ENCODE data around the gene TBC1D7.

DNA sequence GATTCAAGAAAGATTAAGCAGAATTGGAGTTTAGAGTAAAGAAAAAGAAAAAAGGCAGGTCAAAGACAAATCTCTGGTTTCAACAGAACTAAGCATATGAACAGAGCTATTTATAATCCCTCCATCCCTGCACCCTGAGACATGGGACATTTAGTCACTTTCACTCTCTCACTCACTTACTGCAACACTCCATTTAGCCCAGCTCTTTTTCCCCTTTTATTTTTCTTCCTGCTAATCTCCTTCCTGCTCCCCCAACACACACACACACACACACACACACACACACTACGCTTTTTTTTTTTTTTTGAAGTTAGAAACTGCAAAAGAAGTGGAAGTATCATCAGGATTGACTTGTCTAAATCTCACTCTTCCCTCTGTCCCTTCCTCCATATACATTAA lies 45.1 kb upstream of the TBC1D7 start:
- TF ChIP-seq, protein P1, sequence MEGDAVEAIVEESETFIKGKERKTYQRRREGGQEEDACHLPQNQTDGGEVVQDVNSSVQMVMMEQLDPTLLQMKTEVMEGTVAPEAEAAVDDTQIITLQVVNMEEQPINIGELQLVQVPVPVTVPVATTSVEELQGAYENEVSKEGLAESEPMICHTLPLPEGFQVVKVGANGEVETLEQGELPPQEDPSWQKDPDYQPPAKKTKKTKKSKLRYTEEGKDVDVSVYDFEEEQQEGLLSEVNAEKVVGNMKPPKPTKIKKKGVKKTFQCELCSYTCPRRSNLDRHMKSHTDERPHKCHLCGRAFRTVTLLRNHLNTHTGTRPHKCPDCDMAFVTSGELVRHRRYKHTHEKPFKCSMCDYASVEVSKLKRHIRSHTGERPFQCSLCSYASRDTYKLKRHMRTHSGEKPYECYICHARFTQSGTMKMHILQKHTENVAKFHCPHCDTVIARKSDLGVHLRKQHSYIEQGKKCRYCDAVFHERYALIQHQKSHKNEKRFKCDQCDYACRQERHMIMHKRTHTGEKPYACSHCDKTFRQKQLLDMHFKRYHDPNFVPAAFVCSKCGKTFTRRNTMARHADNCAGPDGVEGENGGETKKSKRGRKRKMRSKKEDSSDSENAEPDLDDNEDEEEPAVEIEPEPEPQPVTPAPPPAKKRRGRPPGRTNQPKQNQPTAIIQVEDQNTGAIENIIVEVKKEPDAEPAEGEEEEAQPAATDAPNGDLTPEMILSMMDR (IDR thresholded peaks at IDR 0.05), result no peak
- no peak for TF ChIP-seq POLR2A (IDR thresholded peaks at IDR 0.05)

Data from upper lobe of left lung (tissue), 4 donors.